Neutrophil (primary cell): ENCODE data around the gene MEAK7.

Experiments
- H3K27ac ChIP-seq: fragments of 200-600 bp; sonication (generic); 2 replicates; pipeline ENCODE4 v1.5.1; 2016; ENCODE audit warnings: mild to moderate bottlenecking, moderate library complexity
- H3K27me3 ChIP-seq: fragments of 200-600 bp; sonication (generic); 2 replicates; pipeline ENCODE4 v1.6.0; 2016; ENCODE audit warnings: mild to moderate bottlenecking
- H3K36me3 ChIP-seq: fragments of 200-600 bp; sonication (generic); 2 replicates; pipeline ENCODE4 v1.5.1; 2017
- H3K4me1 ChIP-seq, 2 experiments: fragments of 200-600 bp in 1 of 2; sonication (generic) in 1 of 2; 1 replicate in 1 of 2; 2 replicates in 1 of 2; pipeline versions ENCODE4 v1.5.1 to v1.6.1; 2013 to 2016; ENCODE audit warnings: low read depth in 1 of 2, low read length in 1 of 2, mild to moderate bottlenecking in 1 of 2, moderate library complexity in 1 of 2; ENCODE audit not compliant: control insufficient read depth in 1 of 2, insufficient read depth in 1 of 2
- H3K4me3 ChIP-seq, 2 experiments: fragments of 200-600 bp in 1 of 2; sonication (generic) in 1 of 2; 1 replicate in 1 of 2; 2 replicates in 1 of 2; pipeline ENCODE4 v1.5.1; 2013 to 2016; ENCODE audit warnings: low read depth in 1 of 2, low read length in 1 of 2, mild to moderate bottlenecking in 1 of 2, moderate library complexity in 1 of 2
- H3K9me3 ChIP-seq: fragments of 200-600 bp; sonication (generic); 2 replicates; pipeline ENCODE4 v1.5.1; 2016
- TF ChIP-seq, protein P1 (sequence below): fragments of 200-600 bp; sonication (generic); IDR thresholded peaks from 2 replicates; pipeline ENCODE4 v1.5.1; 2016; ENCODE audit warnings: antibody characterized with exemption

MEAK7 gene

DNA sequence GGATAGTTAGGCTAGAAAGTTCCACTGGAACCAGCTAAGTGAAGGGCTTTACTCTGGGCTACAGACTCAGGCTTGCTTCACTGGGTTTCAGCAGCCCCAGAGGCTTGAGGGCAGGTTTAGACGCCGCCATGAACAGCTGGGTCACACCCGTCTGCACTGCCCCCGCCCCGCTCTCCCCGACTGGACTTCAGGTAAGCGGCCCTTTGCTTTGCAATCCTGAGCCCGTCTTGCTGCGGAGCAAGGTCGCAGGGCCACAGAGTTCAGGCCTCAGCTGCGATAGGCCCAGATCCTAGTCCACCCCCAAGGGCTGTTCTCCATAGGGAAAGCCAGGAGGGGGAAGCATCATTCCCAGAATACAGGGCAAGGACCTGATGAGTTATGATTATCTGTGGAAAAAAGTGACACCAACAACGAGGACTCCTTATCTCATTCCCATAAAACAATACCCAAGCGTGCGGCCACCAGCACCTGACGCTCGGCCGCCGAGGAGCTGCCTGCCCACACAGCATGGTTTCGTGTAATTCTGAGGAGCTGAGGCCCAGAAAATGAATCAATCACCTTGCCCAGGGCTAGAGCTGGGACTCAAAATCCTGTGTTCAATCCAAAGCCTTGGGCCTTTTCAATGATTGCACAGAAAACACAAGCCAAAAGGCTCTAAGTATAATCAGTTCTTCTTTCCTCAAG, 20.4 kb downstream of the MEAK7 start:
- H3K4me3 ChIP-seq, result no peak overlapping the region
- H3K27me3 ChIP-seq, result no peaks in the 10 kb centered on the region
- no peak overlapping the region for H3K27ac ChIP-seq
- H3K4me1 ChIP-seq, result no peaks in the 10 kb centered on the region
- H3K9me3 ChIP-seq, result no peaks in the 10 kb centered on the region
- TF ChIP-seq, protein P1, sequence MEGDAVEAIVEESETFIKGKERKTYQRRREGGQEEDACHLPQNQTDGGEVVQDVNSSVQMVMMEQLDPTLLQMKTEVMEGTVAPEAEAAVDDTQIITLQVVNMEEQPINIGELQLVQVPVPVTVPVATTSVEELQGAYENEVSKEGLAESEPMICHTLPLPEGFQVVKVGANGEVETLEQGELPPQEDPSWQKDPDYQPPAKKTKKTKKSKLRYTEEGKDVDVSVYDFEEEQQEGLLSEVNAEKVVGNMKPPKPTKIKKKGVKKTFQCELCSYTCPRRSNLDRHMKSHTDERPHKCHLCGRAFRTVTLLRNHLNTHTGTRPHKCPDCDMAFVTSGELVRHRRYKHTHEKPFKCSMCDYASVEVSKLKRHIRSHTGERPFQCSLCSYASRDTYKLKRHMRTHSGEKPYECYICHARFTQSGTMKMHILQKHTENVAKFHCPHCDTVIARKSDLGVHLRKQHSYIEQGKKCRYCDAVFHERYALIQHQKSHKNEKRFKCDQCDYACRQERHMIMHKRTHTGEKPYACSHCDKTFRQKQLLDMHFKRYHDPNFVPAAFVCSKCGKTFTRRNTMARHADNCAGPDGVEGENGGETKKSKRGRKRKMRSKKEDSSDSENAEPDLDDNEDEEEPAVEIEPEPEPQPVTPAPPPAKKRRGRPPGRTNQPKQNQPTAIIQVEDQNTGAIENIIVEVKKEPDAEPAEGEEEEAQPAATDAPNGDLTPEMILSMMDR, result no peak
- H3K36me3 ChIP-seq, result peaks cover 7% of the 10 kb centered on the region

DNA sequence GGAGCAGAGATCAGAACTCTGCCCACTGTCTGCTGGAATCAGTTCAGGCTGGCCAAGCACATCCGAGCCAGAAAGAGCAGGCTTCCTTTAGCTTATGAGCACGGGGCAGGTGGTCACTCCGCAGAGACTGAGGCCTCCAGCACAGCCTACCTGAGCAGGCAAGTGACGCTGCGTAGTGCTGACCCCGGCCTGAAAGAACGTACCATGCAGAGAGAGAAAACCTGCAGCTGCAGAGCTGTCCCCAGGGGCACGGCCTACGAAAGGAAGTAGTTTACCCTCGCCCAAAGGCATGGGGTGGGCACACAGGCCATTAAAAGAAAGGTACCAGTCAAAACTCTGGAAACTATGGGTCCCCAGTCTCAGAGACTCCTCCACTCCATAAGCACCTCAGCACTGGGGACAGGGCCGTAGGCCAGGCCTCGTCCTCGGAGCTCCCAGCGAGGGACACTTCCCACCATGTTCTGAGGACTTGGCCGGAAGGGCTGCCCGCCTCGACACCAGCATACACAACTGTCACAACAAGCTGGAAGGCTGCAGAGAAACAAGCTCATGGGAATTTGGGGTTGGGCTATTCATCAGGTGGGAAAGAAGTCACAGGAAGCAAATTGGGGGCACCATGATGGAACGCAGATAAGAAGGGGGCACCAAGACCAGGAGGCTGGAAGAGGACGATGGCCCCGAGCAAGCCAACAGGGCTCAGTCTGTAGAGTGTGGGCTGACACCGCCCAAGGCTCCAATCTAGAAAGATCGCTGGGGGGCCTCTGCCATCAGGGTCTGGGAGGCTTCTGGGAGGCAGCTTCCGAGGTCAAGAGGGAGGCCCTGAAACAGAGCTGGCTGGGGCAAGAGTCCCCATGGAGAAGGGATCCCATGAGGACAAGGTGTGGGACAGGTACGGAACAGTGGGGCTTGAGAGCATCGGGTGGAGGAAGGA, 21.2 kb downstream of the MEAK7 start:
- Histone ChIP-seq H3K4me1 (no peaks in the 10 kb centered on the region), H3K36me3 (peaks cover 7% of the 10 kb centered on the region)
- TF ChIP-seq, protein P1, result no peak

DNA sequence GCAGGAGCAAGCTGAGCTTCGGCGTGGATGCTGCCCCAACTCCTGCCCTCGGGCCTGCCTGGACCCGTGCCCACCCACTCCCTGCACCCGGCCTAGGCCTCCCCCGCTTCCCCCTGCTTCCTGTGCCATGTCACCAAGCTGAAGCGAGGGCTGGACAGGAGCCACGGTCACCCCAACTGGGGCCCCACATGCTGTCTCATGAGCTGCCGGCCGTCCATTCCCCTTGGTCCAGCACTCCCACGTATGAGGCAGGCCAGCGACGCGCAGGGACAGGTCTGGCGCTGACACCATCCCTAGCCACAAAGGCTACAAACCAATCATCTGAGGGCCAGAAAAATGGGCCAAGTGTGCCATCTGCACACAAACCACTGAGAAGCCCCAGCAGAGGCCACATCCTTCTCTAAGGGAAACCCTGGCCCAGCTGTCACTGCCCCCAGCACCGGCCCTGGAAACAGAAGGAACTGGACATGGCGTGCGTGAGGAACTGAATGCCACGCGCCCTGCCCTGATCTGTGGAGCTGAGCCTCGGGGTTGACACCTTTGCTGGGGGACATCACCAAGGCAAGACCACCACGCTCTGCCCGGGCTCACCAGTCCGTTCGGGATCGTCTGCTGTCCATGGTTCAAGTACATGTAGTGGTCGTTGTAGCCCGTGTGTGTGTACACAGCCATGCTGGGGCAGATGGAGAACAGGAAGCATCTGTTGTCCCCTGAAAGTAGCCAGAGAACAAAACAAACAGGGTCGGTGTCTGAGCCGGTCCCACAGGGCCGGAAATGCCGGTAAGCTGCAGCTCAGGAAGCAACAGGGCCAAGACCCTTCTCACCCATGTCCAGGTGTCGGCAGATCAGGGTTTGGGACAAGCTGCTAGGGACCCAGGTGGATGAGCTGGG, 22.2 kb downstream of the MEAK7 start:
- Histone ChIP-seq H3K27ac (no peak overlapping the region), H3K27me3 (no peaks in the 10 kb centered on the region), H3K4me1 (no peaks in the 10 kb centered on the region), H3K4me3 (no peak overlapping the region), H3K9me3 (no peaks in the 10 kb centered on the region), H3K36me3 (peaks cover 7% of the 10 kb centered on the region)
- TF ChIP-seq, protein P1, result no peak

More for the DNA sequence above, 21.2 kb downstream of the MEAK7 start:
- Histone ChIP-seq H3K4me3 (no peak overlapping the region), H3K27me3 (no peaks in the 10 kb centered on the region), H3K27ac (no peak overlapping the region), H3K9me3 (no peaks in the 10 kb centered on the region)

DNA sequence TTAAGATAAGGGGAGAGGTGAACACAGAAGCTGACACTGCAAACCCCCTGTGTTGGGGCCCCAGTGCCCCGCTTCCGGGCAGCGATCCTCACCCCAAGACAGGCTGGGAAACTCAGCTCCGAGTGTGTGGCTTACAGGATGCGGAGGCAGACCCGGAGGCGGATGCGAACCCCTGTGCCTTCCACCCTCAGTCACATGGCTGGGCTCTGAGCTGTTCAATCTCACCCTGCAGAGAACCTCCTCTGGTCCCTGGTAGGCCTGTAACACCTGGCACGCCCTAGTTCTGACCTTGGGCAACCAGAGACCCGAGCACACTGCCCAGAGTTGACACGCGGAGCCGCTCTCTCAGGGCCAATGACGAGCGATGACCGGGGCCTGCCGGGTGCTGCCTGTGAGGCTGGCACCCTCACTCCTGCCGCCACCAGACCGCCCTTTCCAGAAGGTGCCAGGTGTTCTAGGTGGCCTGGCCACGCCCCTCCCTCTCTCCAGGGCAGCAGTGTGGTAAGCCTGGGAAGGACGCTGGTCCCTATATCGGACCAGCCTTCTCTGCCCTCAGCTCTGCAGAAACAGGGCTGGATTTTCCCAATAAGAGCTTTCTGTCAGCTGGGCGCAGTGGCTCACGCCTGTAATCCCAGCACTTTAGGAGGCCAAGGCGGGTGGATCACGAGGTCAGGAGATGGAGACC, 23.3 kb downstream of the MEAK7 start:
- Histone ChIP-seq H3K9me3 (no peaks in the 10 kb centered on the region), H3K4me3 (no peak overlapping the region), H3K27me3 (no peaks in the 10 kb centered on the region), H3K4me1 (no peaks in the 10 kb centered on the region), H3K36me3 (peaks cover under 1% of the 10 kb centered on the region), H3K27ac (no peak overlapping the region)
- TF ChIP-seq, protein P1, result no peak
